HepG2 (cell line): ENCODE results near the gene SGPP2. TPM values are rescaled to one million over a fixed set of nuclear protein-coding genes. Genes with fewer than 3 reads are reported as not detected.

Source experiments
- BRCA1 ChIP-seq: sonication (generic); formaldehyde crosslinking; IDR thresholded peaks from 2 replicates; pipeline ENCODE4 v1.4.0; 2020; ENCODE audit warnings: missing genetic modification reagents
- CAMTA2 ChIP-seq: sonication (generic); formaldehyde crosslinking; IDR thresholded peaks from 2 replicates; pipeline ENCODE4 v1.4.0; 2020; ENCODE audit warnings: mild to moderate bottlenecking, missing genetic modification reagents, borderline replicate concordance
- GPN1 ChIP-seq: sonication (generic); formaldehyde crosslinking; IDR thresholded peaks from 2 replicates; pipeline ENCODE4 v1.5.1; 2020; ENCODE audit warnings: missing genetic modification reagents, borderline replicate concordance
- HNRNPUL1 ChIP-seq: fragments of 200-400 bp; formaldehyde crosslinking; IDR thresholded peaks from 2 replicates; pipeline ENCODE4 v1.6.1; 2017; ENCODE audit warnings: low read depth, mild to moderate bottlenecking, low read length, moderate library complexity
- KDM5B ChIP-seq: sonication (generic); formaldehyde crosslinking; IDR thresholded peaks from 2 replicates; pipeline ENCODE4 v1.4.0; 2020; ENCODE audit warnings: missing genetic modification reagents, mild to moderate bottlenecking, borderline replicate concordance
- SRSF1 ChIP-seq: fragments of 200-400 bp; formaldehyde crosslinking; optimal IDR thresholded peaks from 2 replicates; pipeline ENCODE3; 2017; ENCODE audit warnings: mild to moderate bottlenecking, low read depth, low read length, moderate library complexity
- TEAD3 ChIP-seq: optimal IDR thresholded peaks from 2 replicates; pipeline ENCODE3; 2016; ENCODE audit warnings: borderline replicate concordance
- TFE3 ChIP-seq: IDR thresholded peaks from 2 replicates; pipeline ENCODE4 v1.6.1; 2016
- TRIM22 ChIP-seq: fragments of 450-650 bp; IDR thresholded peaks from 2 replicates; pipeline ENCODE4 v1.6.1; 2017
- ZGPAT ChIP-seq: IDR thresholded peaks from 2 replicates; pipeline ENCODE4 v1.6.1; 2016; ENCODE audit warnings: mild to moderate bottlenecking
- polyA plus RNA-seq, 8 experiments: library from polyadenylated mRNA; depleted of rRNA in 3 of 8; stranded (reverse) in 7 of 8; unstranded in 1 of 8; fragments of >200 nt; fragmentation: Illumina TruSeq in 4 of 8; extraction: Trizol in 4 of 8; gene quantifications; 2 replicates each; pipeline versions ENCODE4 v1.2.1 to v1.2.3, GENCODE V29; 2011 to 2016; ENCODE audit warnings: low read depth in 4 of 8, missing spikeins in 1 of 8, mixed read lengths in 1 of 8; ENCODE audit not compliant: insufficient read depth in 1 of 8
- total RNA-seq, 5 experiments: library from RNA; depleted of rRNA; stranded (reverse); fragments of >200 nt; fragmentation: Illumina TruSeq; extraction: Trizol; gene quantifications; 2 replicates each; pipeline ENCODE4 v1.2.3, GENCODE V29; 2016; ENCODE audit warnings: low read depth in 1 of 5
- TF ChIP-seq, protein P1 (sequence below), 2 experiments: fragments of 450-650 bp in 1 of 2; sonication (generic) in 1 of 2; formaldehyde crosslinking in 1 of 2; IDR thresholded peaks; 2 replicates each; pipeline versions ENCODE4 v1.6.1 to v1.8.0; 2016 to 2022; ENCODE audit warnings: antibody characterized with exemption in 1 of 2, mild to moderate bottlenecking in 1 of 2, missing genetic modification reagents in 1 of 2
- TF ChIP-seq, protein P2 (sequence below): IDR thresholded peaks from 2 replicates; pipeline ENCODE4 v1.6.1; 2016; ENCODE audit warnings: mild to moderate bottlenecking, missing biosample characterization, missing genetic modification reagents

Gene SGPP2
- total and polyA plus RNA-seq, 2 of the 13 experiments (the other 11 are each of a cell fraction or from before 2014, with no cell fraction given) = not detected

GRCh38 chr2:222477962-222478608 lies 53.7 kb downstream of the SGPP2 start (continued):
- TF ChIP-seq, protein P1, sequence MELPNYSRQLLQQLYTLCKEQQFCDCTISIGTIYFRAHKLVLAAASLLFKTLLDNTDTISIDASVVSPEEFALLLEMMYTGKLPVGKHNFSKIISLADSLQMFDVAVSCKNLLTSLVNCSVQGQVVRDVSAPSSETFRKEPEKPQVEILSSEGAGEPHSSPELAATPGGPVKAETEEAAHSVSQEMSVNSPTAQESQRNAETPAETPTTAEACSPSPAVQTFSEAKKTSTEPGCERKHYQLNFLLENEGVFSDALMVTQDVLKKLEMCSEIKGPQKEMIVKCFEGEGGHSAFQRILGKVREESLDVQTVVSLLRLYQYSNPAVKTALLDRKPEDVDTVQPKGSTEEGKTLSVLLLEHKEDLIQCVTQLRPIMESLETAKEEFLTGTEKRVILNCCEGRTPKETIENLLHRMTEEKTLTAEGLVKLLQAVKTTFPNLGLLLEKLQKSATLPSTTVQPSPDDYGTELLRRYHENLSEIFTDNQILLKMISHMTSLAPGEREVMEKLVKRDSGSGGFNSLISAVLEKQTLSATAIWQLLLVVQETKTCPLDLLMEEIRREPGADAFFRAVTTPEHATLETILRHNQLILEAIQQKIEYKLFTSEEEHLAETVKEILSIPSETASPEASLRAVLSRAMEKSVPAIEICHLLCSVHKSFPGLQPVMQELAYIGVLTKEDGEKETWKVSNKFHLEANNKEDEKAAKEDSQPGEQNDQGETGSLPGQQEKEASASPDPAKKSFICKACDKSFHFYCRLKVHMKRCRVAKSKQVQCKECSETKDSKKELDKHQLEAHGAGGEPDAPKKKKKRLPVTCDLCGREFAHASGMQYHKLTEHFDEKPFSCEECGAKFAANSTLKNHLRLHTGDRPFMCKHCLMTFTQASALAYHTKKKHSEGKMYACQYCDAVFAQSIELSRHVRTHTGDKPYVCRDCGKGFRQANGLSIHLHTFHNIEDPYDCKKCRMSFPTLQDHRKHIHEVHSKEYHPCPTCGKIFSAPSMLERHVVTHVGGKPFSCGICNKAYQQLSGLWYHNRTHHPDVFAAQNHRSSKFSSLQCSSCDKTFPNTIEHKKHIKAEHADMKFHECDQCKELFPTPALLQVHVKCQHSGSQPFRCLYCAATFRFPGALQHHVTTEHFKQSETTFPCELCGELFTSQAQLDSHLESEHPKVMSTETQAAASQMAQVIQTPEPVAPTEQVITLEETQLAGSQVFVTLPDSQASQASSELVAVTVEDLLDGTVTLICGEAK (IDR thresholded peaks at IDR 0.05) = no peak
- TF ChIP-seq, protein P1 (CRISPR knock-in tag; IDR thresholded peaks at IDR 0.05) = no peak
- no peak for TF ChIP-seq SRSF1
- no peak for TF ChIP-seq CAMTA2 (CRISPR knock-in tag)
- TF ChIP-seq GPN1 = no peak
- TF ChIP-seq HNRNPUL1 = no peak
- TF ChIP-seq ZGPAT = no peak
- TF ChIP-seq BRCA1 (CRISPR knock-in tag) = no peak
- TF ChIP-seq, protein P2, sequence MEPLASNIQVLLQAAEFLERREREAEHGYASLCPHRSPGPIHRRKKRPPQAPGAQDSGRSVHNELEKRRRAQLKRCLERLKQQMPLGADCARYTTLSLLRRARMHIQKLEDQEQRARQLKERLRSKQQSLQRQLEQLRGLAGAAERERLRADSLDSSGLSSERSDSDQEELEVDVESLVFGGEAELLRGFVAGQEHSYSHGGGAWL (CRISPR knock-in tag) = no peak
- no peak for TF ChIP-seq TFE3 (CRISPR knock-in tag)
- TF ChIP-seq TRIM22 = no peak
- no peak for TF ChIP-seq KDM5B (CRISPR knock-in tag)
- no peak for TF ChIP-seq TEAD3 (CRISPR knock-in tag)
